Brain microvascular endothelial cell (primary cell): ENCODE results near the gene PTDSS2.

Experiments used
- DNase-seq: peaks from one replicate; pipeline ENCODE4 v3.0.0-alpha.2; 2020
- H3K27ac ChIP-seq: fragments of 250-450 bp; sonication (Bioruptor Pico); 2 replicates; pipeline ENCODE4 v1.5.1; 2020; ENCODE audit warnings: mild to moderate bottlenecking, moderate library complexity
- H3K27me3 ChIP-seq: fragments of 250-450 bp; sonication (Bioruptor Pico); replicated peaks from 2 replicates; pipeline ENCODE4 v1.5.1; 2020; ENCODE audit warnings: mild to moderate bottlenecking
- H3K36me3 ChIP-seq: fragments of 250-450 bp; sonication (Bioruptor Pico); replicated peaks from 2 replicates; pipeline ENCODE4 v1.5.1; 2020; ENCODE audit warnings: mild to moderate bottlenecking
- H3K4me3 ChIP-seq: 2 replicates; pipeline ENCODE4 v1.5.1; 2011; ENCODE audit warnings: low read depth, mild to moderate bottlenecking, control low read depth, low read length, moderate library complexity
- CTCF ChIP-seq: IDR thresholded peaks from 2 replicates; pipeline ENCODE4 v1.5.1; 2011; ENCODE audit warnings: low read depth, mild to moderate bottlenecking, moderate library complexity, low read length, control low read depth, inconsistent platforms; ENCODE audit errors: missing control alignments
- in situ Hi-C: cut with HindIII; loops from 2 replicates; pipeline ENCODE4 v1.10.0; 2017; ENCODE audit warnings: low sequenced_read_pairs, low pct_ligation_motif_present

PTDSS2 gene

GRCh38 chr11:479311-479710 lies 29.2 kb downstream of the PTDSS2 start:
- no peak for DNase-seq
- Histone ChIP-seq H3K4me3 (no peak overlapping the region), H3K27me3 (no peaks in the 10 kb centered on the region), H3K36me3 (no peaks in the 10 kb centered on the region), H3K27ac (no peak overlapping the region)
- TF ChIP-seq CTCF = no peak
- in situ Hi-C loops = no loop called here

GRCh38 chr11:484616-485015 lies 34.5 kb downstream of the PTDSS2 start:
- no peak overlapping the region for H3K27ac ChIP-seq
- no peak for TF ChIP-seq CTCF
- H3K4me3 ChIP-seq = no peak overlapping the region
- peaks cover 3% of the 10 kb centered on the region for H3K36me3 ChIP-seq
- DNase-seq = no peak
- no peaks in the 10 kb centered on the region for H3K27me3 ChIP-seq
- in situ Hi-C loops = no loop called here

GRCh38 chr11:486189-486588 lies 36.1 kb downstream of the PTDSS2 start:
- Histone ChIP-seq H3K36me3 (peaks cover 18% of the 10 kb centered on the region), H3K4me3 (no peak overlapping the region), H3K27me3 (no peaks in the 10 kb centered on the region), H3K27ac (no peak overlapping the region)
- in situ Hi-C loops = no loop called here
- DNase-seq = no peak
- TF ChIP-seq CTCF = no peak

GRCh38 chr11:487571-488021 lies 37.5 kb downstream of the PTDSS2 start:
- in situ Hi-C loops = no loop called here

GRCh38 chr11:488062-488461 lies 38.0 kb downstream of the PTDSS2 start:
- peaks cover 23% of the 10 kb centered on the region for H3K36me3 ChIP-seq
- in situ Hi-C loops = no loop called here
- TF ChIP-seq CTCF = no peak
- H3K4me3 ChIP-seq = no peak overlapping the region
- H3K27me3 ChIP-seq = no peaks in the 10 kb centered on the region
- H3K27ac ChIP-seq = no peak overlapping the region
- no peak for DNase-seq

More at GRCh38 chr11:487571-488021, 37.5 kb downstream of the PTDSS2 start:
- Histone ChIP-seq H3K4me3 (no peak overlapping the region), H3K27me3 (no peaks in the 10 kb centered on the region), H3K36me3 (peaks cover 18% of the 10 kb centered on the region), H3K27ac (no peak overlapping the region)
- no peak for TF ChIP-seq CTCF
- DNase-seq = no peak

GRCh38 chr11:488579-488978 lies 38.5 kb downstream of the PTDSS2 start:
- Histone ChIP-seq H3K36me3 (peaks cover 28% of the 10 kb centered on the region), H3K4me3 (no peak overlapping the region)

More at GRCh38 chr11:488579-488978, 38.5 kb downstream of the PTDSS2 start:
- DNase-seq = no peak
- H3K27me3 ChIP-seq = no peaks in the 10 kb centered on the region
- no peak overlapping the region for H3K27ac ChIP-seq
- in situ Hi-C loops = no loop called here
- TF ChIP-seq CTCF = no peak
